Measurements from ENCODE around the gene CERCAM. TPM values are rescaled to one million over a fixed set of nuclear protein-coding genes. Genes with fewer than 3 reads are reported as not detected.
A peak's percentile ranks its signal among the peaks of the same experiment; 100 is the strongest.
"Not testable (repeated sequence)": the region's sequence is repeated elsewhere in the genome, so short reads cannot be mapped to it uniquely, and the experiment has no call there.

Gene CERCAM
- total RNA-seq, 1 experiment from 2014 or later = 19.1 TPM

GRCh38 chr9:128420060-128420650 lies 502 bp upstream of the CERCAM start:
- Histone ChIP-seq H2AFZ (ENCODE audit: low read length) (peak overlapping the region; percentile 98), H4K20me1 (ENCODE audit: low read length) (no peaks in the 10 kb centered on the region), H3K27ac (ENCODE audit: low read length) (no peak overlapping the region), H3K9me3 (ENCODE audit: low read length) (no peaks in the 10 kb centered on the region), H3K9ac (ENCODE audit: low read length) (peak overlapping the region; percentile 51), H3K4me1 (ENCODE audit: insufficient read depth, low read length) (peaks cover 16% of the 10 kb centered on the region), H3K27me3 (ENCODE audit: low read length) (no peaks in the 10 kb centered on the region), H3K4me2 (ENCODE audit: low read length) (peak overlapping the region; percentile 94), H3K36me3 (ENCODE audit: low read depth, low read length) (no peaks in the 10 kb centered on the region; the same call in 1 of the 2 replicates), H3F3A (ENCODE audit: low read length, unreplicated experiment) (no peaks in the 10 kb centered on the region), H3K79me2 (ENCODE audit: low read length) (no peaks in the 10 kb centered on the region), H3K9me2 (replicated peaks; ENCODE audit: low read length) (no peaks in the 10 kb centered on the region), H3K4me3 (ENCODE audit: low read length) (peak overlapping the region; percentile 86)
- intact Hi-C loops (cut with micrococcal nuclease) = no loop called here
- ATAC-seq (peak; percentile 84), DNase-seq (peak; percentile 64)
- no TSS peak for BruUV-seq (replicated peaks)
- TF ChIP-seq EZH2 (IDR thresholded peaks at IDR 0.05; ENCODE audit: low read length, unreplicated experiment) (no peak), CTCF (conservative IDR thresholded peaks at IDR 0.05; ENCODE audit: low read depth, low read length) (peak; percentile 75)
- CTCF ChIA-PET = interaction anchor here (1.2 kb wide), 1 partner anchor 58 kb away, joined by 6 read pairs; no protein-coding TSS in a partner anchor
- POLR2A ChIA-PET (ENCODE audit: unreplicated experiment) = interaction anchor here (0.6 kb wide), 1 partner anchor 49 kb away, joined by 3 read pairs; the partner anchor contains the start of gene URM1

- H2AFZ ChIP-seq (ENCODE audit: low read length) = no peak overlapping the region
These were observed 882 bp downstream of the CERCAM start for GRCh38 chr9:128421482-128421996.

GRCh38 chr9:128422022-128422782 lies 1.5 kb downstream of the CERCAM start:
- H4K20me1 ChIP-seq (ENCODE audit: low read length); H3K79me2 ChIP-seq (ENCODE audit: low read length); CTCF ChIA-PET; ATAC-seq; H3K27ac ChIP-seq (ENCODE audit: low read length); H3K9me2 ChIP-seq (replicated peaks; ENCODE audit: low read length); H3K9ac ChIP-seq (ENCODE audit: low read length); H3K36me3 ChIP-seq (ENCODE audit: low read depth, low read length); H3K27me3 ChIP-seq (ENCODE audit: low read length); intact Hi-C loops (cut with micrococcal nuclease); H3K9me3 ChIP-seq (ENCODE audit: low read length); H3F3A ChIP-seq (ENCODE audit: low read length, unreplicated experiment); DNase-seq; H3K4me2 ChIP-seq (ENCODE audit: low read length); POLR2A ChIA-PET (ENCODE audit: unreplicated experiment); H3K4me3 ChIP-seq (ENCODE audit: low read length); H2AFZ ChIP-seq (ENCODE audit: low read length); H3K4me1 ChIP-seq (ENCODE audit: insufficient read depth, low read length): not testable (repeated sequence)
- TSS peak; percentile 34 for BruUV-seq (replicated peaks)

More at GRCh38 chr9:128421482-128421996, 882 bp downstream of the CERCAM start:
- intact Hi-C loops (cut with micrococcal nuclease) = no loop called here
- H4K20me1 ChIP-seq (ENCODE audit: low read length) = no peaks in the 10 kb centered on the region
- H3K27me3 ChIP-seq (ENCODE audit: low read length) = no peaks in the 10 kb centered on the region
- TF ChIP-seq EZH2 (IDR thresholded peaks at IDR 0.05; ENCODE audit: low read length, unreplicated experiment) = no peak
- TF ChIP-seq EZH2phosphoT487 (IDR thresholded peaks at IDR 0.05; ENCODE audit: borderline replicate concordance, low read length) = no peak
- no peak for TF ChIP-seq CTCF (conservative IDR thresholded peaks at IDR 0.05; ENCODE audit: low read depth, low read length)
- H3F3A ChIP-seq (ENCODE audit: low read length, unreplicated experiment) = no peaks in the 10 kb centered on the region
- BruUV-seq (replicated peaks) = no TSS peak
- no peak for DNase-seq
- no peaks in the 10 kb centered on the region for H3K9me3 ChIP-seq (ENCODE audit: low read length)
- ATAC-seq = no peak
- H3K4me1 ChIP-seq (ENCODE audit: insufficient read depth, low read length) = peaks cover 10% of the 10 kb centered on the region
- H3K4me3 ChIP-seq (ENCODE audit: low read length) = peak overlapping the region; percentile 86
- POLR2A ChIA-PET (ENCODE audit: unreplicated experiment) = no interaction called here
- no peaks in the 10 kb centered on the region for H3K79me2 ChIP-seq (ENCODE audit: low read length)
- peak overlapping the region; percentile 94 for H3K4me2 ChIP-seq (ENCODE audit: low read length)
- no peaks in the 10 kb centered on the region for H3K9me2 ChIP-seq (replicated peaks; ENCODE audit: low read length)
- CTCF ChIA-PET = interaction anchor here (0.6 to 1.2 kb wide), 2 partner anchors 12 to 34 kb away, joined by 3 to 6 read pairs; partner anchors contain the start of gene ODF2
- H3K36me3 ChIP-seq (ENCODE audit: low read depth, low read length) = no peaks in the 10 kb centered on the region; the same call in 1 of the 2 replicates
- no peak overlapping the region for H3K27ac ChIP-seq (ENCODE audit: low read length)
- peak overlapping the region; percentile 57; the same call in 1 of the 2 replicates for H3K9ac ChIP-seq (ENCODE audit: low read length)

Measured in PC-3 (cell line).